Mesenchymal stem cell (in vitro differentiated cells and primary cell): ENCODE results near the gene PBX2.

Source experiments
- DNase-seq: peaks from one replicate; pipeline ENCODE4 v3.0.0-alpha.2; 2013
- H2AFZ ChIP-seq: one replicate; pipeline ENCODE4 v1.6.1; 2013; ENCODE audit warnings: low read depth, mild to moderate bottlenecking, control low read depth, inconsistent platforms, low read length, moderate library complexity
- H2AK5ac ChIP-seq: 2 replicates; pipeline ENCODE4 v1.6.1; 2013; ENCODE audit warnings: low read length, moderate library complexity, mild to moderate bottlenecking, inconsistent platforms; ENCODE audit not compliant: severe bottlenecking
- H2BK120ac ChIP-seq: one replicate; pipeline ENCODE4 v1.6.1; 2013; ENCODE audit warnings: low read depth, mild to moderate bottlenecking, inconsistent platforms, low read length, moderate library complexity
- H2BK12ac ChIP-seq, 2 experiments: one replicate each; pipeline ENCODE4 v1.6.1; 2013; ENCODE audit warnings: inconsistent platforms in 2 of 2, low read length in 2 of 2, mild to moderate bottlenecking in 2 of 2, moderate library complexity in 2 of 2, control low read depth in 1 of 2
- H2BK15ac ChIP-seq: one replicate; pipeline ENCODE4 v1.6.1; 2013; ENCODE audit warnings: mild to moderate bottlenecking, low read depth, inconsistent platforms; ENCODE audit not compliant: poor library complexity, severe bottlenecking
- H2BK5ac ChIP-seq: 2 replicates; pipeline ENCODE4 v1.6.1; 2013; ENCODE audit warnings: low read depth, mild to moderate bottlenecking, low read length, control low read depth, inconsistent platforms; ENCODE audit not compliant: poor library complexity, severe bottlenecking
- H3K14ac ChIP-seq, 2 experiments: one replicate each; pipeline ENCODE4 v1.6.1; 2013; ENCODE audit warnings: inconsistent platforms in 2 of 2, low read length in 2 of 2, control low read depth in 1 of 2, mild to moderate bottlenecking in 1 of 2, moderate library complexity in 1 of 2
- H3K18ac ChIP-seq, 2 experiments: one replicate each; pipeline ENCODE4 v1.6.1; 2013; ENCODE audit warnings: inconsistent platforms in 2 of 2, low read length in 2 of 2, control low read depth in 1 of 2, low read depth in 1 of 2, mild to moderate bottlenecking in 1 of 2
- H3K23ac ChIP-seq, 2 experiments: one replicate each; pipeline ENCODE4 v1.6.1; 2013; ENCODE audit warnings: inconsistent platforms in 2 of 2, low read length in 2 of 2, mild to moderate bottlenecking in 2 of 2, moderate library complexity in 2 of 2, control low read depth in 1 of 2
- H3K27ac ChIP-seq: 2 replicates; pipeline ENCODE4 v1.5.1; 2013; ENCODE audit warnings: mild to moderate bottlenecking, moderate library complexity, low read length, control low read depth, inconsistent platforms; ENCODE audit not compliant: poor library complexity, severe bottlenecking
- H3K27me3 ChIP-seq, 2 experiments: 2 replicates each; pipeline versions ENCODE4 v1.6.1 to v1.7.0; 2013; ENCODE audit warnings: low read length in 2 of 2, mild to moderate bottlenecking in 2 of 2, moderate library complexity in 2 of 2, control low read depth in 1 of 2, inconsistent platforms in 1 of 2; ENCODE audit not compliant: control insufficient read depth in 1 of 2, insufficient read depth in 1 of 2
- H3K36me3 ChIP-seq, 2 experiments: 2 replicates each; pipeline versions ENCODE4 v1.6.1 to v1.7.0; 2013; ENCODE audit warnings: low read length in 2 of 2, control low read depth in 1 of 2, inconsistent platforms in 1 of 2, low read depth in 1 of 2, mild to moderate bottlenecking in 1 of 2; ENCODE audit not compliant: insufficient read depth in 2 of 2, control insufficient read depth in 1 of 2
- H3K4ac ChIP-seq, 2 experiments: one replicate each; pipeline ENCODE4 v1.6.1; 2013; ENCODE audit warnings: inconsistent platforms in 2 of 2, low read length in 2 of 2, mild to moderate bottlenecking in 2 of 2, moderate library complexity in 2 of 2, control low read depth in 1 of 2, low read depth in 1 of 2
- H3K4me1 ChIP-seq: 2 replicates; pipeline ENCODE4 v1.6.1; 2013; ENCODE audit warnings: low read depth, low read length, control low read depth; ENCODE audit not compliant: control insufficient read depth, insufficient read depth
- H3K4me2 ChIP-seq: 2 replicates; pipeline ENCODE4 v1.6.1; 2013; ENCODE audit warnings: low read length, mild to moderate bottlenecking, inconsistent platforms; ENCODE audit not compliant: poor library complexity, severe bottlenecking
- H3K4me3 ChIP-seq, 2 experiments: 2 replicates each; pipeline versions ENCODE4 v1.5.1 to v1.7.0; 2013; ENCODE audit warnings: low read length in 2 of 2, mild to moderate bottlenecking in 2 of 2, control low read depth in 1 of 2, low read depth in 1 of 2; ENCODE audit not compliant: insufficient read depth in 1 of 2
- H3K79me1 ChIP-seq: replicated peaks from 2 replicates; pipeline ENCODE4 v1.6.1; 2013; ENCODE audit warnings: mild to moderate bottlenecking, control low read depth, low read length, inconsistent platforms; ENCODE audit not compliant: poor library complexity, severe bottlenecking
- H3K9ac ChIP-seq: 2 replicates; pipeline ENCODE4 v1.7.0; 2013; ENCODE audit warnings: mild to moderate bottlenecking, low read length, moderate library complexity
- H3K9me3 ChIP-seq: 2 replicates; pipeline ENCODE4 v1.7.0; 2013; ENCODE audit warnings: mild to moderate bottlenecking, low read length; ENCODE audit not compliant: control insufficient read depth
- H4K8ac ChIP-seq: one replicate; pipeline ENCODE4 v1.6.1; 2013; ENCODE audit warnings: inconsistent platforms, mild to moderate bottlenecking, low read length, moderate library complexity
- H4K91ac ChIP-seq: one replicate; pipeline ENCODE4 v1.6.1; 2013; ENCODE audit warnings: mild to moderate bottlenecking, low read length, inconsistent platforms
- WGBS: methylation state at CpG from one replicate; pipeline ENCODE4 v1.1.7; 2013; ENCODE audit warnings: mixed read lengths; 5-methylcytosine and 5-hydroxymethylcytosine counted together

Gene PBX2

DNA sequence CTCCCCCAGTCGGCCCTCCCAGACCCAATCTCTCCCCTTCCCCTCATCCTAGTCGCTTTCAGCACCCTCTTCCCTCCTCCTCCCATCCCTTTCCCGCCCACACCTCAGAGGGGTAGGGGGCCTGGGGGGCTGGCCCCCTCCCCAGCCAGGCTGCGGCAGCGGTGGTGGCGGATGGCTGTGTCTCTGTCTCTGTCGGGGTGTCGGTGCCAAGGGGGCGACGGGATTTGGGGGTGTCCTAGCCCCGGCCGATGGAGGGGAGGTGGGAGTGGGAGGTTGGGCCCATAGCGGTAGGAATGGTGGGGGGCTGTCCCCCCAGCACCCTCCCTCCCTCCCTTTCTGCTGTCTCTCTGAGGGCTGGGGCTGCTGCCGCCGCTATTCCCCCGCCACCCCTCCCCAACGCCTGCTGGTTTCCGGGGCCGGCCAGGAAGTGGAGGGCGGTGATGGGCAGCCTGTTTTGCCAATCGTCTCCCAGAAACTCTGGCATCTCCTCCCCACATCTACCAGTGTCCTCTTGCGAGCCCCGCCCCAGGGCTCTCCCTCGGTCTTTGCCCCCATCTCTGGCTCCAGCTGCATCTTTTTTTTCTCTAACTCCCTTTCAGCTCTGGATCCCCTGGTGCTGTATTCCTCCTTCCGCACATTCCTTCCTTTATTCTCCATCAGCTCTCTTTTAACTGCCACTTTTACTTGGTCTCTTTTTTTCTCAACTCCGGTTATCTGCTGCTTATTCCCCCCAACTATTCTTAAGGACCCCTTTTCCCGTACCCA lies 14.1 kb downstream of the PBX2 start, which contains the start of gene AGPAT1:
Gene AGPAT1 (minus strand): TSS at position 374 of the 765 bp plus-strand sequence. CDS start 4,588 bp downstream, outside the sequence.
- Histone ChIP-seq H2BK12ac (peak within 1 kb of the TSS in 1 of 2 experiments; percentile 74), H2BK5ac (peak within 1 kb of the TSS; percentile 33), H3K4me3 (peak within 1 kb of the TSS; percentile 99 to 100), H4K91ac (peak within 1 kb of the TSS; percentile 97), H4K8ac (peak within 1 kb of the TSS; percentile 95), H3K9ac (peak within 1 kb of the TSS; percentile 92), H3K18ac (peak within 1 kb of the TSS; percentile 97 to 99), H3K27me3 (no peaks in the 10 kb centered on the region), H3K9me3 (no peaks in the 10 kb centered on the region), H3K4me2 (peak within 1 kb of the TSS; percentile 89), H2AFZ (no peak within 1 kb of the TSS), H3K4ac (peak within 1 kb of the TSS; percentile 15 to 81), H3K27ac (peak within 1 kb of the TSS; percentile 99), H3K36me3 (peaks cover 15 to 16% of the 10 kb centered on the region in 2 experiments), H3K79me1 (peaks cover 36% of the 10 kb centered on the region), H3K14ac (peak within 1 kb of the TSS in 1 of 2 experiments; percentile 91), H2AK5ac (peak within 1 kb of the TSS; percentile 51), H2BK120ac (peak within 1 kb of the TSS; percentile 86), H2BK15ac (no peak within 1 kb of the TSS), H3K4me1 (peaks cover 20% of the 10 kb centered on the region), H3K23ac (peak within 1 kb of the TSS in 1 of 2 experiments; percentile 34)
- WGBS: 3% methylated on average over 17 of the region's 27 CpGs
- DNase-seq: peak; percentile 98

DNA sequence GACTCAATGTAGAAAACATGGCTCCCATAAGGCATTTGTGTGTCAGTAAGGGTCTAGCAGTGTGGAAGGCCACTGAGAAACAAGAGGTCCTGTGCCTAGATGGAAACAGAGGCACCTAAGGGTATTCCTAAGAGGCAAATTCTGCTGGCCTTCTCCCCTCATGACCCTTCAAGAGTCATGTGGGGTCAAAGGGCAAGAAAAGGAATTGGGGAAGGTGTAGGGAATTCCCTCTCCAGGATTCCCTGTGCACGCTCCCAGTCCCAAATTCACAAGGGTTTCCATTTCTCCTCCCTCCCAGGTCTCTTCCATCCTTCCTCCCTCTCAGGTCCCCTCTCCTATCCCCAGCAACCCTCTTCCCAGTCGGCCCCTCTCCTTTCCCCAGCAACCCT lies 14.7 kb downstream of the PBX2 start:
- peaks cover 36% of the 10 kb centered on the region for H3K79me1 ChIP-seq
- H2BK12ac ChIP-seq: peak overlapping the region in 1 of 2 experiments; percentile 74
- H2BK15ac ChIP-seq: no peak overlapping the region
- 7% methylated on average over 2 of the region's 2 CpGs for WGBS
- no peak for DNase-seq
- H3K36me3 ChIP-seq: peaks cover 16 to 18% of the 10 kb centered on the region in 2 experiments
- no peak overlapping the region for H4K8ac ChIP-seq
- H3K9ac ChIP-seq: peak overlapping the region; percentile 92
- H3K23ac ChIP-seq: peak overlapping the region in 1 of 2 experiments; percentile 34
- H3K9me3 ChIP-seq: no peaks in the 10 kb centered on the region
- H2BK120ac ChIP-seq: peak overlapping the region; percentile 86
- H3K27ac ChIP-seq: no peak overlapping the region
- peak overlapping the region; percentile 97 for H4K91ac ChIP-seq
- H3K4ac ChIP-seq: peak overlapping the region; percentile 15 to 34
- no peak overlapping the region for H2AK5ac ChIP-seq
- H2AFZ ChIP-seq: no peak overlapping the region
- peaks cover 22% of the 10 kb centered on the region for H3K4me1 ChIP-seq
- H3K27me3 ChIP-seq: no peaks in the 10 kb centered on the region
- H3K14ac ChIP-seq: peak overlapping the region in 1 of 2 experiments; percentile 91
- H3K18ac ChIP-seq: peak overlapping the region; percentile 97 to 99
- peak overlapping the region; percentile 99 to 100 for H3K4me3 ChIP-seq
- peak overlapping the region; percentile 33 for H2BK5ac ChIP-seq
- peak overlapping the region; percentile 89 for H3K4me2 ChIP-seq

DNA sequence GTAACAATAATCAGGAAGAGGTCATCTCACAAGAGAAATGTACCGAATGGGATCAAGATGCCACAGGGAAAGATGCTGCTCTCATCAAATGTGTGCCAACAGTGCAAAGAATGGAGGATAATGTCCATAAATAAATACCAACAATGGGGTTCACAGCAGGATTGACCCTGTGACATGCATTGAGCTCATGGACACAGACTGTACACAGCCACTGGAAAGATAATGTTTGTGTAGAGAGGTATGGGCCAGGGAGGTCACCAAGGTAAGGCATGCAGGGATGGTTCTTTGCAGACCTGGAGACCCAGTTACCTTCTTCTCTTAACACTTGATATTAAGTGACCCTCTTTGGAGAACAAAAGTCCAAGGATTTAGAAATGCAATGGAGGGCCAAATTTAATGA lies 15.6 kb downstream of the PBX2 start:
- H3K4me2 ChIP-seq: no peak overlapping the region
- H3K4me1 ChIP-seq: peaks cover 20% of the 10 kb centered on the region
- peak overlapping the region in 1 of 2 experiments; percentile 99 for H3K4me3 ChIP-seq
- H2AFZ ChIP-seq: no peak overlapping the region
- no peak overlapping the region for H3K14ac ChIP-seq
- no peak overlapping the region for H2BK12ac ChIP-seq
- H2BK120ac ChIP-seq: no peak overlapping the region
- H3K18ac ChIP-seq: no peak overlapping the region
- H3K9ac ChIP-seq: no peak overlapping the region
- no peak overlapping the region for H2BK5ac ChIP-seq
- no peak overlapping the region for H4K91ac ChIP-seq
- no peaks in the 10 kb centered on the region for H3K27me3 ChIP-seq
- WGBS: 100% methylated on average over 1 of the region's 1 CpG
- H3K27ac ChIP-seq: no peak overlapping the region
- no peak overlapping the region for H3K23ac ChIP-seq
- no peak overlapping the region for H2BK15ac ChIP-seq
- H4K8ac ChIP-seq: no peak overlapping the region
- H3K4ac ChIP-seq: no peak overlapping the region
- no peaks in the 10 kb centered on the region for H3K9me3 ChIP-seq
- peaks cover 20 to 21% of the 10 kb centered on the region in 2 experiments for H3K36me3 ChIP-seq
- H2AK5ac ChIP-seq: no peak overlapping the region
- no peak for DNase-seq
- H3K79me1 ChIP-seq: peaks cover 31% of the 10 kb centered on the region

- Histone ChIP-seq H2BK12ac (peak overlapping the region in 1 of 2 experiments; percentile 25), H2BK120ac (no peak overlapping the region), H3K27me3 (no peaks in the 10 kb centered on the region), H4K91ac (no peak overlapping the region), H3K4me3 (no peak overlapping the region), H3K79me1 (peaks cover 30% of the 10 kb centered on the region), H3K9me3 (no peaks in the 10 kb centered on the region), H3K36me3 (peaks cover 32% of the 10 kb centered on the region in 2 experiments), H2AK5ac (no peak overlapping the region), H3K4me2 (no peak overlapping the region), H2AFZ (no peak overlapping the region), H3K27ac (no peak overlapping the region), H3K18ac (no peak overlapping the region), H3K9ac (no peak overlapping the region), H3K4me1 (peaks cover 23% of the 10 kb centered on the region), H2BK15ac (peak overlapping the region; percentile 2), H4K8ac (no peak overlapping the region), H2BK5ac (no peak overlapping the region), H3K4ac (no peak overlapping the region), H3K23ac (no peak overlapping the region), H3K14ac (no peak overlapping the region)
- WGBS: 91% methylated on average over 4 of the region's 4 CpGs
- no peak for DNase-seq
These were observed 16.8 kb downstream of the PBX2 start for GRCh38 chr6:32173051-32173727.
